HUES6 (cell line): ENCODE data around the gene MLH3.

Experiments used
- H3K27ac ChIP-seq: 2 replicates; pipeline ENCODE4 v1.7.0; 2013; ENCODE audit warnings: low read depth, mild to moderate bottlenecking, low read length, inconsistent platforms
- H3K27me3 ChIP-seq: 2 replicates; pipeline ENCODE4 v1.6.1; 2013; ENCODE audit warnings: low read length; ENCODE audit not compliant: control insufficient read depth, insufficient read depth
- H3K36me3 ChIP-seq: 2 replicates; pipeline ENCODE4 v1.6.1; 2013; ENCODE audit warnings: low read length; ENCODE audit not compliant: control insufficient read depth, insufficient read depth
- H3K4me1 ChIP-seq: 2 replicates; pipeline ENCODE4 v1.6.1; 2013; ENCODE audit warnings: low read length; ENCODE audit not compliant: control insufficient read depth, insufficient read depth
- H3K4me3 ChIP-seq: 2 replicates; pipeline ENCODE4 v1.5.1; 2013; ENCODE audit warnings: low read depth, low read length
- H3K9ac ChIP-seq: one replicate; pipeline ENCODE4 v1.6.1; 2013; ENCODE audit warnings: mild to moderate bottlenecking, low read length
- H3K9me3 ChIP-seq: 2 replicates; pipeline ENCODE4 v1.6.1; 2013; ENCODE audit warnings: low read depth, low read length; ENCODE audit not compliant: control insufficient read depth, insufficient read depth

The MLH3 gene

DNA sequence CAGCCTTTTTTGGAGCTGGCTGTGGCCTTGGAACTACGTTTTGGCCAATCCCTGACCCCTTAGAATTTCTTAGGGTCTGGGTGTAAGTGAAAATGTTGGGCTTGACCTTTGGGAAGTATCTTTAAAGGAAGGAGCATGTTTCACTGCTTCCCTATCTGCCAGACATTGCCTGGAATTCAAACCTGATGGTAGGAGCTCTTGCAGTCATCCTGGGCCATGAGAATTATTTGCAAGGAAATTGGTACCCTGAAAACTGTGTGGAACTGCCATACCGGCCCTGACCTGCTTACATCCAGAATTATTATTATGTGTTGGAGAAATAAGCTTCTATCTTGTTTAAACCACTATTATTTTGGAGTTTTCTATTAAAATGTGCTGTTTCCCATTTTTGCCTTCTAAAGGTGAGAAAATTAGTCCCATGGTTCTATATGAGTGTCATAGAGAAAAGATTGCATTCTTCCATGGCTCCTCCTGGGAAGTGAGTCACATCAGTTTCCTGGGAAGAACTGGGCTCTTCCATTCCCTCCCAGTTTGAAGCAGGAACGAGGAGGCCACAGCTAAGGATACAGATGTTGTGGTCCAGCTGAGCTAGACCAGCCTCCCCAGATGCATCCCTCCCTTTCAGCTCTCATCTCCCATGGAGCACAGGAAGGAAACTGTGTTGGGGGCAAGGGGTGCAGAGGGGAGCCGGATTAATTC lies 86.3 kb downstream of the MLH3 start:
- no peaks in the 10 kb centered on the region for H3K9me3 ChIP-seq
- H3K9ac ChIP-seq, result no peak overlapping the region
- H3K4me3 ChIP-seq, result no peak overlapping the region
- H3K27ac ChIP-seq, result no peak overlapping the region
- no peaks in the 10 kb centered on the region for H3K27me3 ChIP-seq
- no peaks in the 10 kb centered on the region; the same call in 1 of the 2 replicates for H3K4me1 ChIP-seq
- H3K36me3 ChIP-seq, result no peaks in the 10 kb centered on the region
